Embryonic facial prominence (tissue), 1 donor: ENCODE measurements around the gene ARSG.

Experiments
- DNase-seq: peaks from one replicate; pipeline ENCODE4 v3.0.0-alpha.2; 2016; ENCODE audit errors: extremely low spot score

ARSG gene

DNA sequence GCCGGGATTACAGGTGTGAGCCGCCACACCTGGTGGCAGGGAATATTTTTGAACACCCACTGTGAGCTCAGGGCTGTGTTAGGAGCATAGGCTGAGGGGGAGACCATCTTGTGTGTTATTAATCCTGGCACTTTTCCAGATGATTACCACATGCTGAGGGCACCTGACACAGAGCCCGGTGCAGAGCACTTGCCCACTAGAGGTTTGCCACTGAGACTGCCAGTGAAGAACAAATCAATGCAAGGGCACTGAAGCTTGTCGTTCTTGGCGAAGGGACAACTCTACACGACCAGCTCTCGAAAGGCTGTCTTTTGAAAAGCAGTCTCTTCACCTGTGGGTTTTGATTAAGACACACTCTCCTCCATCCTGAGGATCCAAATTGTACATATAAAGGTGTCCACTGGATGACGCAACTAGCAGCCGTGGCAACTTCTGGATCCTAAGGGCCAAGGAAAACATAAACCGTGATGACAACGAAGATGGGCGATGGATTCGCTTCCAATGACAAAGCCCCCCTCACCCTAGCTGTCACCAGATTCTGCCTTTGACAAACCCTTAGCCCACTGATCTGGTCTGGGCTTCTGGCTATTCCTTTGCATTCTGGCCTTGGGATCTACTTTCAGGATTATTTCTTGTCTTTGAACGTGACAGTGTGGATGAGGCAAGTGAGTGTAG lies 137.3 kb downstream of the ARSG start:
- no peak for DNase-seq

GRCh38 chr17:68429881-68430280 lies 138.6 kb downstream of the ARSG start:
- no peak for DNase-seq

DNA sequence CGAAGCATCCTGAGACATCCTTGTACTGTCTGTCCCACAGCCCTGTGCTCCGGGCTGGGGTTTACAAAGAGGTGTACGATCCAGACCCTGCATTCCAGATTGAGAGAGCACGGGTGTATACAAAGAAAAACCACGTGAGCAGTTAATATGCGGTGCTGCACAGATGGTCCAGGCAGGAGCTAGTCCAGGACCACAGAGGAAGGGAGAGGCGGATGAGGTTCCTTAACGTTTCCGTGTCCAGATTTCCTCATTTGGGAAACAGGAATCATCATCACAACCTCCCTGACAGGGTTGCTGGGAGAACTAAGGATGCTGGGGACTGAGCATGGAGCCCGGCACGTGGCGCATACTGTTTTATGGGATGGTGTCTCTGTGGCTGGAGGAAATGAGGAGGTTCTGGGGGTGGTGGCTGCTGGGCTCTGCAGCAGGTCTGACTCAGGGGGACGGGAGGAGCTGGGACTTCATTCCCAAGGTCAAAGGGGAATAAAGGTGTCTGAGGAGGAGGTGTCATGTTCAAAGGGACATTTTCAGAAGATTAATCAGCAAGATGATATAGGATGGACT lies 139.8 kb downstream of the ARSG start:
- no peak for DNase-seq

GRCh38 chr17:68431661-68432071 lies 140.4 kb downstream of the ARSG start:
- DNase-seq, result no peak

DNA sequence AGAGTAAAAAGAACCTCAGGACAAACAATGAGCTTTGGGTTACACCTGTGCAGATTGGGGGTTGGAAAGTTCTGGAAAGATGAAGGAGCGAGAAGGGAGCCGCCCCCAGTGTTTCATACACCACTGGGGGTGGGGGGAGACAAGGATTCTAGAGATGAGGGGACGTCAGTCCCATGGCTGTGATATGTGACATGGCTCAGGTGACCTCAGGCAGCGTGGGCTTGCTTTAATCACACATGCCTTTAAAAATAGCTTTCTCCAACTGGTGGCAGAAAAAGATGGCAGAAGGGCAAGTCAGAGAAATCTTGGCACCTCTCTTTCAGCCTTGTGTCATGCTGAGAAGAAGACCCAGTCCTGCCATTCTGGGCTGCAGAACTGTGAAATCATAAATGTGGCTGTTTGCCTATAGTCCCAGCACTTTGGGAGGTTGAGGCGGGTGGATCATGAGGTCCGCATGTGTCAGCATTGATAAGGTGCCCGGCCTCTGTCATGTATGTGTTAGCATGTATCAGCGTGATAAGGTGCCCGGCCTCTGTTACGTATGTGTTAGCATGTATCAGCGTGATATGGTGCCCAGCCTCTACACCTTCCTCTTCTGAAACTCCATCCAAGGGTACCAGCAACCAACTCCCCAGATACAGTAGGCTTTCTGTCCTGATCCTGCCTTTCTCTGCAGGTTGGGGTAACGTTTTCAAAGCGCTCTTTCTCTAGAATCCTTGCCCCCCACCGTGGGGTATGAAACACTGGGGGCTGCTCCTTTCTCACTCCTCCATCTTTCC lies 141.0 kb downstream of the ARSG start:
- no peak for DNase-seq

- DNase-seq, result no peak
These were observed 141.9 kb downstream of the ARSG start for GRCh38 chr17:68433211-68433610.

GRCh38 chr17:68433911-68434508 lies 142.7 kb downstream of the ARSG start:
- DNase-seq, result no peak

GRCh38 chr17:68435361-68435760 lies 144.1 kb downstream of the ARSG start:
- DNase-seq, result no peak

DNA sequence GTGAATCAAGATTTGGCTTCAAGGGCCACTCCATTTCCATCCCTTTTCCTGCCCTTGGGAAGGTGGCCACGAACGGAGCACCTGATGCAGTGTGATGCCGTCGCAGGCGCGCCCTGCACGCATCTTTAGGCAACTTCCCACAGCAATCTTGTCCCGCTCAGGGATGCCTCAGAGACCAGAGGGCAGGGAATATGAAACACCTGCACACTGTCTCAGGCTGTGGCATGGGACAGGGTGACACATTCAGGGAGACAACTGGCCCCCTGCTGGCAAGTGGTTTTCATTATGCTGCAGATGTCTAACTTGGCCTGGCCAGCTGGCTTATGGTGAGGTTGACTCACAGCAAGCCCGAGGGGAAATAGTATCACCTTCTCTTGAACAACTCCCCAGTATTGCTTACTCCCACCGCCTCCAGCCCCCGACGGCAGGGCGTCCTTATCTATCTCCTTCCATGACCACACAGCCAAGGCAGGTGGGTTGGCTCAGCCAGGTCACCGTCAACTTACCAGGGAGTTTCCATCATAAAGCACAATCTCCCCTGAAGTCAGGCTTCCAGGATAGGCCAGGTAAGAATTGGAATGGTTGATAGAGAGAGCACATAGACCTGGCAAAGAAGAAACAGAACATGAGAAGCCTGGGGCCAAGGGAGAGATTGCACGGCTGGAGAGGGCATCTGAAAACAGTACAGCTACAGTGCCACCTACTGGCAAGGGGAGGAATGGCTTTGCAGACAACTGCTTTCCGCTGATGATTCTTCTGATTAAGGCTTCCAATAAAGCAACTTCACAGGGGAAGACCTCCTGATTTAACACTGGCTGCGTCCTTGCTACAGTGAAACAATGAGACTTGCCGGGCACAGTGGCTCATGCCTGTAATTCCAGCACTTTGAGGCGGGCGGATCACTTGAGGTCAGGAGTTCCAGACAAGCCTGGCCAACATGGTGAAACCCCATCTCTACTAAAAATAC lies 144.9 kb downstream of the ARSG start:
- DNase-seq, result peak; percentile 62

DNA sequence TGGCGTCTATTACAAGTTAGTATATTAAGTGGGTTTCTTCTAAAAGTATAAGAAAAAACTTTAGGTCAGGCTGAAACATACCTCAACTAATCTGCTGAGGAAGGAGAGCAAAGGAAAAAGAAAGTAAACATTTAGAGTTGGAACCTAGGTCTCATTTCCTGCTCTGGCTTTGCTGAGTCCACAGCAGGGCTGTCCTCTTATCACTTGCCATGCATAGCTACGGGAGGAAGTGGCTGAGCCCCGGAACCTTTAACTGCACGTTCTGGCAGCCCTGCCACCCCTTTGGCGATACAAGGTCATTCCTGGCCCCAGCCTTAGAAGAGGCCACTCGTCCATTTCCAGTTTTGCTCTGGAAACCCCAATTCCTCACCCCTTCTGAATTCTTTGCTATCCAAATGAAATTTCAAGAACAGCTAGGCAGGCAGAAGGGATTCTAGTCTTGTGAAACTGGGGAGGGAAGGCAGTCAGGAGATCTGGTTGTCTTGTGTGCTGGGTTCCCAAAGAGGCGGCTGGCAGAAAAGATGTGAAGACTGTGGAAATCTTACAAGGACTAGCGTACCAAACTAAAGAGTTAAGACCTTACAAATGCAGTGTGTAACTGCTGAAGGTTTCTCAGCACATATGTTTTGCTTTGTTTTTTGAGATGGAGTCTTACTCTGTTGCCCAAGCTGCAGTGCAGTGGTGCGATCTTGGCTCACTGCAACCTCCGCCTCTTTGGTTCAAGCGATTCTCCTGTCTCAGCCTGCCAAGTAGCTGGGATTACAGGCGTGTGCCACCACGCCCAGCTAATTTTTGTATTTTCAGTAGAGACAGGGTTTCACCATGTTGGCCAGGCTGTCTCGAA lies 146.9 kb downstream of the ARSG start:
- DNase-seq, result no peak

GRCh38 chr17:68439656-68440290 lies 148.5 kb downstream of the ARSG start:
- DNase-seq, result no peak

DNA sequence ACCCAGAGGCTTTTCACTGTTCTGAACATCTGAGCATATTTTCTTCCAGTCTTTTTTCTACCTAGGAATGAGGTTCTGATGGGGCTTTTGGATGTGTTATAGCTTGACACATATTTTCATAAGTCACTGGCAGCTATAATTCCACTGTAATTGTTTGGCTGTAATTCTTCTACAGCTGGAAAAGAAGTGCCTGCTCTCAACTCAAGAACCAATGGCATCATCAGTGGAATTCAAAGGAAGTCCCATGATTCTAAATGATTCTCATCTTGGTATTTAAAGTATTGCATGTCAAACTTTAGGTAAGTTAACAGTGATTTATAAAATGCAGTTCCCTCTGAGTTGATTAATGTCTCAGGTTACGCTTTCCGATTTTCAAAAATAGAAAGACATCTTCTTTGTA lies 149.2 kb downstream of the ARSG start:
- no peak for DNase-seq

DNA sequence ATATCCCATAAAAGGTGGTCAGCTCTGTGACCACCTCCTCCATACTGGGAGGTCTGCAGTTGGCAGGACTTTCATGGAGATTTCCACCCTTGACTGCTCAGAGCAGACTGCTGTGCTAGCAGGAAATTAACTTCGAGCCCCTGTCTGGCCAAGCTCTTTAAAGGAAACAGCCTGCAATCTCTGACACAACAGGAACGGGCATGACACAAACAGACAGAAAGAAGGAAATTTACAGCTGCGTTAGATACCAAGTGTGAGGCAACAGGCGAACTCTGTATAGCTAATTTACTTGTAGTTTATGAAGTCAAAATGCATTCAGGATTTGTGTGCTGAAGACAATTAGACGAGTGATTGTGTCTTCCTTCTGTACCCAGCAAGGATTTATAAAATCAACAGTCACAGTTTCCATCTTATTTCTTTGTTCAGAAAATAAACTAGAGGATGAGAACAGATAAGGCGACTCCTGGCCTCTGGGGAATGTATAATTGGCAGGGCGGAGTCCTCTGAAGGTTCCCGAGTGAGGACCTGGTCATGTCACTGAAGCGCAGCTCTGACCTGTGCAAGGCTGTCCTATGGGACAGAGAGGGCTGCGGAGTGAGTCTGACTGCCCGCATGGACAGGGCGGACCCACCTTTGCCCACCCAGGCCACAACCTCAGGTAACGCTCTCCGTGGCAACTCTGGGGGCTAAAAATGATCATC lies 149.9 kb downstream of the ARSG start:
- DNase-seq, result no peak

DNA sequence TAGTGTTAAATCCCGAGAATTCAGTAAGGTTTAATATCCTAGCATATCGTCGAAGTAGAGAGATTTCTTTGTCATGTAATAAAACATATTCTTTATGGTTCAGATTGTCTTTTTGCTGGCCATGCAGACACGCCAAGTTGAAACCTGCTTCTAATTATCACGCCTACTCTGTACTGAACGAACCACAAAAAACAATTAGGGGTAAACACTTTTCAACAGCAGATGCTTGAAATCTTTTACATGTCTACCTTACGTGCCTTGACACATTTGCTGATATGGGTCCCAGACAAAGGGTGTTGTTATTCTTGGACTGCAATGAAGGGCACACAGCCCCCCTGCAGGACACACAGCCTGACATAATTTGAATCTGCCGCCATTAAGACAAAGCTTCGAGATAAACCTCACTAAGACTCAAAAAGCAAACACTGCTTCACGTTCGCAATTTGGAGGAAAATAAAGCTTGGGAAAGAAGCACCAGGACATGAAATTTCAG lies 152.7 kb downstream of the ARSG start:
- DNase-seq, result no peak

GRCh38 chr17:68445671-68446070 lies 154.4 kb downstream of the ARSG start:
- DNase-seq, result no peak

DNA sequence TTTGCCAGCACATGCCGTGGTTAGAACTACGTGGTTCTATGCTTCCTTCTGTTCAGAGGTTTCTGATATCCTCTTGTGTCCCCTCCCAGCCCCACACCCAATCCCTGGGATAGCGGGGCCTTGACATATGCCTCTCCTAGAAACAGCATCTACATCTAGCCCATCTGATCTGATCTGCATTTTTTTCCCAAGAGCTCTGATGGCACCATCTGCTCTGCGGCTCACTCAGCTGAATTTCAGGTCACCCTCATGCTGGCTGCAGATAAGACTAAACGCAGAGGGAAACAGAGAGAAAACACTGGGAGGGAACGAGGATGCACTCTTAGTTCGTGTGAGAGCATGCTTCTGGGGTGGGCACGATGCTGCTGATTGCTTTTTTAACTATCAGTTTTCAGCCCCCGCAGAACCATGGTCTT lies 155.3 kb downstream of the ARSG start:
- no peak for DNase-seq

DNA sequence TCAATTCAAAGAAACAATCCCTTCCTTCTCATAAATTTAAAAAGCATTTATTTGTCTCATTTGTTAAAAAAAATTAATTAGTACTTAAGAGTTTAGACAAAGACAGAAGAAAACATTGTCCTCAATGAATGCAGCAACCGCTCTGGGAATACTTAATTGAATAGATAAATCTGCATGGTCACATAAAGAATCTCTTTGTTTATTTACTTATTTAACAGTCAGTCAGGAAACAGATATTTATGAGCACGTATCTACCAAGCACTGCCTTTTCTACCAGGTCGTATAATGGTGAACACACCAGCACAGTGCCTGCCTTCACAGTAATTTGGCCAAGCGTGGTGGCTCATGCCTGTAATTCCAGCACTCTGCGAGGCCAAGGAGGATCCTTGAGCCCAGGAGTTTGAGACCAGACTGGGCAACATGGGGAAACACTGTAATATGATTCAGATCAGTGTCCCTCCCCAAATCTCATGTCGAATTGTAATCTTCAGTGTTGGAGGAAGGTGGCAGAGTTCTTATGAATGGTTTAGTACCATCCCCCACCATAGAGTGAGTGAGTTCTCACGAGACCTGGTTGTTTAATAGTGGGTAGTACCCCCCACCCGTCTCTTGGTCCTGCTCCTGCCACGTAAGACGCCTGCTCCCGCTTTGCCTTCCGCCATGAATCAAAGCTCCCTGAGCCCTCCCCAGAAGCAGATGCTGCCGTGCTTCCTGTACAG lies 157.9 kb downstream of the ARSG start:
- no peak for DNase-seq

GRCh38 chr17:68450391-68450790 lies 159.1 kb downstream of the ARSG start:
- DNase-seq, result no peak

GRCh38 chr17:68450801-68451200 lies 159.5 kb downstream of the ARSG start:
- DNase-seq, result no peak
